ENCODE measurements around the gene LRRC56. TPM values are rescaled to one million over a fixed set of nuclear protein-coding genes. Genes with fewer than 3 reads are reported as not detected.

The LRRC56 gene
- total RNA-seq, 3 donors from 2014 or later, result 0.16 to 1.6 (median 1.3) TPM

DNA sequence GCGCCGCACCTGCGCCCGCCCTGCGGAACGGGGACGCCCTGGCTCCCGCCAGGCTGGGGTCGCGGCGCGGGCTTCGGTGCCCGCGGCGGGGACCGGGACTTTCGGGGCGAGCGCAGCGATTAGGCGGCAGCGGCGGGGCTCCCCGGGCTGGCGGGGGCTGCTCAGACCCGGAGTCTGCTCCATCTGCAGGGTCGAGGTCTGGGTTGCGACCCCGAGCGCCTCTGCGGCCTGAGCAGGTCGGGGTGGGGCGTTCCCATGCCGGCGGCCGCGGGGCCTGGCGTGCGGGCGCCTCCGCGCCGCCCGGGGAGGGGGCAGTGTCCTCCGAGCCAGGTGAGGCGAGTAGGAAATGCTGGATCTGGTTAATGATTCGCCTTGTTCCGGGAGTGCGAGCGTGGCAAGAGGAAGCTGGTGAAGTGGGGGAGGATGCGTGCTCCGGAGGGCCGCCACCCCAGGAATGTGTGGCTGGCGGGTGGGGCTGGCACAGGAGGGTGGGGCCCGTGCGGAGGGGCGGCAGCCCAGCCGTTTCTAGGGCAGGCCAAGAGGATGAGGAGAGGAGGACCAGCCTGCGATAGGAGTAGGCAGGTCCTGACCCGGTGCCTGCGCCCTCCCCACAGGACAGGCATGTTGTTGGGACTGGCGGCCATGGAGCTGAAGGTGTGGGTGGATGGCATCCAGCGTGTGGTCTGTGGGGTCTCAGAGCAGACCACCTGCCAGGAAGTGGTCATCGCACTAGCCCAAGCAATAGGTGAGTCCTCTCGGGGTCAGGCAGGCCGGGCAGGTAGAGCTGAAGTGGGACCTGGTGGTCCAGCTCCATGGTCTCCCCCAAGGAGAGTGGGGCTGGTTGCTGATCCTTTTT, 24.0 kb downstream of the LRRC56 start:
- H3K27me3 ChIP-seq, result no peaks in the 10 kb centered on the region
- no peak for DNase-seq (ENCODE audit: low spot score in 2 of 2)
- no peaks in the 10 kb centered on the region for H3K36me3 ChIP-seq
- intact Hi-C loops (cut with DNase I; ENCODE audit: low total_unique reads), result loop anchor here (10.0 kb wide), 1 partner anchor 213 kb away; the partner anchor contains the start of gene GATD1
- H3K27ac ChIP-seq, result peak overlapping the region; percentile 87 to 89
- H3K4me3 ChIP-seq, result peak overlapping the region; percentile 63 to 86 (median 85)
- TF ChIP-seq POLR2AphosphoS5 (IDR thresholded peaks at IDR 0.05) (no peak), POLR2A (IDR thresholded peaks at IDR 0.05) (peak; percentile 13)
- H3K4me1 ChIP-seq, result no peaks in the 10 kb centered on the region
- H3K9me3 ChIP-seq, result no peaks in the 10 kb centered on the region

- peak overlapping the region in 2 of 3 donors; percentile 85 to 86 for H3K4me3 ChIP-seq
- no peak for TF ChIP-seq POLR2A (IDR thresholded peaks at IDR 0.05)
- TF ChIP-seq POLR2AphosphoS5 (IDR thresholded peaks at IDR 0.05), result no peak
- TF ChIP-seq, protein P1, sequence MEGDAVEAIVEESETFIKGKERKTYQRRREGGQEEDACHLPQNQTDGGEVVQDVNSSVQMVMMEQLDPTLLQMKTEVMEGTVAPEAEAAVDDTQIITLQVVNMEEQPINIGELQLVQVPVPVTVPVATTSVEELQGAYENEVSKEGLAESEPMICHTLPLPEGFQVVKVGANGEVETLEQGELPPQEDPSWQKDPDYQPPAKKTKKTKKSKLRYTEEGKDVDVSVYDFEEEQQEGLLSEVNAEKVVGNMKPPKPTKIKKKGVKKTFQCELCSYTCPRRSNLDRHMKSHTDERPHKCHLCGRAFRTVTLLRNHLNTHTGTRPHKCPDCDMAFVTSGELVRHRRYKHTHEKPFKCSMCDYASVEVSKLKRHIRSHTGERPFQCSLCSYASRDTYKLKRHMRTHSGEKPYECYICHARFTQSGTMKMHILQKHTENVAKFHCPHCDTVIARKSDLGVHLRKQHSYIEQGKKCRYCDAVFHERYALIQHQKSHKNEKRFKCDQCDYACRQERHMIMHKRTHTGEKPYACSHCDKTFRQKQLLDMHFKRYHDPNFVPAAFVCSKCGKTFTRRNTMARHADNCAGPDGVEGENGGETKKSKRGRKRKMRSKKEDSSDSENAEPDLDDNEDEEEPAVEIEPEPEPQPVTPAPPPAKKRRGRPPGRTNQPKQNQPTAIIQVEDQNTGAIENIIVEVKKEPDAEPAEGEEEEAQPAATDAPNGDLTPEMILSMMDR (IDR thresholded peaks at IDR 0.05), result no peak
- H3K4me1 ChIP-seq, result no peaks in the 10 kb centered on the region
- no peak for DNase-seq (ENCODE audit: low spot score in 2 of 2)
- H3K36me3 ChIP-seq, result no peaks in the 10 kb centered on the region
- intact Hi-C loops (cut with DNase I; ENCODE audit: low total_unique reads), result loop anchor here (10.0 kb wide), 1 partner anchor 213 kb away; the partner anchor contains the start of gene GATD1
- no peaks in the 10 kb centered on the region for H3K9me3 ChIP-seq
- H3K27ac ChIP-seq, result no peak overlapping the region
- H3K27me3 ChIP-seq, result no peaks in the 10 kb centered on the region
These were observed 24.8 kb downstream of the LRRC56 start for GRCh38 chr11:562046-562645.

DNA sequence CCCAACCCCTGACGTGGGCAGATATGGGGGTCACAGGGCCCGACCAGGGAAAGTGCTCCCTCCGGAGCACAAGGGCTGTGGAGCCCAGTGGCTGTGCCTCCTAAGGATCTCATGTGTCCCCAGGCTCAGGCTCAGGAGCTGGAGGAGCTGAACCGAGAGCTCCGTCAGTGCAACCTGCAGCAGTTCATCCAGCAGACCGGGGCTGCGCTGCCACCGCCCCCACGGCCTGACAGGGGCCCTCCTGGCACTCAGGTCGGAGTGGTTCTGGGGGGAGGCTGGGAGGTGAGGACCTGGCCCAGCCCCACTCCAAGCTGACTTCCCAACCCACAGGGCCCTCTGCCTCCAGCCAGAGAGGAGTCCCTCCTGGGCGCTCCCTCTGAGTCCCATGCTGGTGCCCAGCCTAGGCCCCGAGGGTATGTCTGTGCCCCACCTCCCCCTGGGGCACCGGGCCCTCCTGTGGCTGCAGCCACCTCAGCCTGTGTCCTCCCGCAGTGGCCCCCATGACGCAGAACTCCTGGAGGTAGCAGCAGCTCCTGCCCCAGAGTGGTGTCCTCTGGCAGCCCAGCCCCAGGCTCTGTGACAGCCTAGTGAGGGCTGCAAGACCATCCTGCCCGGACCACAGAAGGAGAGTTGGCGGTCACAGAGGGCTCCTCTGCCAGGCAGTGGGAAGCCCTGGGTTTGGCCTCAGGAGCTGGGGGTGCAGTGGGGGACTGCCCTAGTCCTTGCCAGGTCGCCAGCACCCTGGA, 25.9 kb downstream of the LRRC56 start:
- no peak overlapping the region for H3K4me3 ChIP-seq
- H3K9me3 ChIP-seq, result no peaks in the 10 kb centered on the region
- peak overlapping the region; percentile 52 to 78 for H3K27ac ChIP-seq
- H3K27me3 ChIP-seq, result no peaks in the 10 kb centered on the region
- H3K4me1 ChIP-seq, result peaks cover 0 to 4% of the 10 kb centered on the region in 2 donors
- no peak for TF ChIP-seq POLR2A (IDR thresholded peaks at IDR 0.05)
- TF ChIP-seq, protein P1 (IDR thresholded peaks at IDR 0.05), result no peak
- intact Hi-C loops (cut with DNase I; ENCODE audit: low total_unique reads), result loop anchor here (10.0 kb wide), 1 partner anchor 212 kb away; the partner anchor contains the start of gene GATD1
- H3K36me3 ChIP-seq, result no peaks in the 10 kb centered on the region
- no peak for DNase-seq (ENCODE audit: low spot score in 2 of 2)

- no peak for TF ChIP-seq POLR2A (IDR thresholded peaks at IDR 0.05)
- TF ChIP-seq POLR2AphosphoS5 (IDR thresholded peaks at IDR 0.05), result no peak
- TF ChIP-seq, protein P1 (IDR thresholded peaks at IDR 0.05), result no peak
- Histone ChIP-seq H3K27ac (peak overlapping the region; percentile 52 to 78), H3K4me3 (no peak overlapping the region), H3K27me3 (no peaks in the 10 kb centered on the region), H3K4me1 (peaks cover 0 to 4% of the 10 kb centered on the region in 2 donors), H3K36me3 (no peaks in the 10 kb centered on the region), H3K9me3 (no peaks in the 10 kb centered on the region)
- intact Hi-C loops (cut with DNase I; ENCODE audit: low total_unique reads), result loop anchor here (10.0 kb wide), 1 partner anchor 211 kb away; the partner anchor contains the start of gene GATD1
- peak; percentile 48 to 71 for DNase-seq (ENCODE audit: low spot score in 2 of 2)
These were observed 26.7 kb downstream of the LRRC56 start for GRCh38 chr11:563812-564578.

Data from breast epithelium (tissue), 4 donors.